HL-60 (cell line): ENCODE data around the gene HCN2.

Source experiments
- CTCF ChIP-seq: IDR thresholded peaks from one replicate; pipeline ENCODE4 v1.5.1; 2011; ENCODE audit warnings: low read length, control low read depth, inconsistent platforms; ENCODE audit not compliant: insufficient read depth
- REST ChIP-seq: IDR thresholded peaks from 2 replicates; pipeline ENCODE4 v1.6.1; 2012; ENCODE audit warnings: low read depth; ENCODE audit not compliant: insufficient replicate concordance
- SPI1 ChIP-seq: IDR thresholded peaks from 2 replicates; pipeline ENCODE4 v1.6.1; 2012; ENCODE audit warnings: low read depth, mild to moderate bottlenecking, borderline replicate concordance

- TF ChIP-seq CTCF (no peak), REST (no peak), SPI1 (no peak)
These were observed 73.4 kb downstream of the HCN2 start, which contains the start of gene RNF126 for GRCh38 chr19:662962-663681.
